Left ventricle myocardium inferior (tissue), 1 donor: ENCODE measurements around the gene CDYL. TPM values are rescaled to one million over a fixed set of nuclear protein-coding genes. Genes with fewer than 3 reads are reported as not detected.

Experiments
- DNase-seq: peaks from one replicate; pipeline ENCODE4 v3.0.0-alpha.2; 2020
- H3K27ac ChIP-seq: fragments of 200-600 bp; replicated peaks from 2 replicates; pipeline ENCODE4 v1.8.0; 2021
- H3K27me3 ChIP-seq: fragments of 200-600 bp; 2 replicates; pipeline ENCODE4 v1.8.0; 2021; ENCODE audit warnings: low read depth
- H3K36me3 ChIP-seq: fragments of 200-600 bp; 2 replicates; pipeline ENCODE4 v1.8.0; 2021
- H3K4me1 ChIP-seq: fragments of 200-600 bp; 2 replicates; pipeline ENCODE4 v1.8.0; 2021
- H3K4me3 ChIP-seq: fragments of 200-600 bp; 2 replicates; pipeline ENCODE4 v1.8.0; 2021; ENCODE audit warnings: mild to moderate bottlenecking, moderate library complexity
- H3K9me3 ChIP-seq: fragments of 200-600 bp; replicated peaks from 2 replicates; pipeline ENCODE4 v1.8.0; 2021
- CTCF ChIP-seq: fragments of 200-600 bp; IDR thresholded peaks from 2 replicates; pipeline ENCODE4 v1.8.0; 2021; ENCODE audit warnings: antibody characterized with exemption, mild to moderate bottlenecking, borderline replicate concordance
- intact Hi-C: fragments of 100-400 bp; cut with micrococcal nuclease; formaldehyde crosslinking; loops from one replicate; pipeline ENCODE4 v1.11.0; 2022
- total RNA-seq: library from RNA; stranded (reverse); fragmentation: NEBNext Ultra II Directional; extraction: Animal tissue kit (Norgen Biotek cat#: 25700); gene quantifications from one replicate; pipeline ENCODE4 v1.2.1, GENCODE V29; 2021
- donor health status: DM: no; HTN: yes; CAD: no; lungs with severe emphysema.

CDYL gene
- total RNA-seq, 1 donor from 2014 or later, result 27.7 TPM

GRCh38 chr6:4728926-4729325 is 47.3 kb upstream of the CDYL start:
- TF ChIP-seq CTCF, result no peak
- no peak overlapping the region for H3K27ac ChIP-seq
- DNase-seq, result no peak
- peaks cover 21% of the 10 kb centered on the region for H3K27me3 ChIP-seq
- no peaks in the 10 kb centered on the region for H3K36me3 ChIP-seq
- H3K9me3 ChIP-seq, result no peaks in the 10 kb centered on the region
- no peak overlapping the region for H3K4me3 ChIP-seq
- peaks cover 6% of the 10 kb centered on the region for H3K4me1 ChIP-seq
- intact Hi-C loops, result no loop called here

- intact Hi-C loops, result no loop called here
- no peaks in the 10 kb centered on the region for H3K9me3 ChIP-seq
- no peak for DNase-seq
- H3K4me3 ChIP-seq, result no peak overlapping the region
- H3K27me3 ChIP-seq, result peaks cover 29% of the 10 kb centered on the region
- no peak for TF ChIP-seq CTCF
- no peaks in the 10 kb centered on the region for H3K36me3 ChIP-seq
- peaks cover 6% of the 10 kb centered on the region for H3K4me1 ChIP-seq
- no peak overlapping the region for H3K27ac ChIP-seq
These were observed 44.2 kb upstream of the CDYL start for GRCh38 chr6:4731996-4732395.

- no peak for TF ChIP-seq CTCF
- DNase-seq, result peak; percentile 21
- H3K27me3 ChIP-seq, result peaks cover 29% of the 10 kb centered on the region
- no peak overlapping the region for H3K27ac ChIP-seq
- intact Hi-C loops, result no loop called here
- peaks cover 6% of the 10 kb centered on the region for H3K4me1 ChIP-seq
- H3K9me3 ChIP-seq, result no peaks in the 10 kb centered on the region
- no peaks in the 10 kb centered on the region for H3K36me3 ChIP-seq
- peak overlapping the region; percentile 49 for H3K4me3 ChIP-seq
These were observed 43.4 kb upstream of the CDYL start for GRCh38 chr6:4732691-4733315.

GRCh38 chr6:4736371-4736873 is 39.8 kb upstream of the CDYL start:
- TF ChIP-seq CTCF, result no peak
- DNase-seq, result no peak
- no peak overlapping the region for H3K4me3 ChIP-seq
- no peaks in the 10 kb centered on the region for H3K36me3 ChIP-seq
- intact Hi-C loops, result loop anchor here (2.0 kb wide), 1 partner anchor 26 kb away; no protein-coding TSS in a partner anchor
- no peaks in the 10 kb centered on the region for H3K9me3 ChIP-seq
- peaks cover 6% of the 10 kb centered on the region for H3K4me1 ChIP-seq
- H3K27me3 ChIP-seq, result peaks cover 13% of the 10 kb centered on the region
- no peak overlapping the region for H3K27ac ChIP-seq

GRCh38 chr6:4740032-4740431 is 36.2 kb upstream of the CDYL start:
- Histone ChIP-seq H3K4me3 (no peak overlapping the region), H3K27me3 (no peaks in the 10 kb centered on the region), H3K4me1 (no peaks in the 10 kb centered on the region), H3K27ac (no peak overlapping the region), H3K36me3 (no peaks in the 10 kb centered on the region), H3K9me3 (no peaks in the 10 kb centered on the region)
- TF ChIP-seq CTCF, result no peak
- intact Hi-C loops, result no loop called here
- DNase-seq, result no peak
